ENCODE results near the gene RAB17. TPM values are rescaled to one million over a fixed set of nuclear protein-coding genes. Genes with fewer than 3 reads are reported as not detected.

The RAB17 gene
- total RNA-seq, 1 experiment from 2014 or later, result 23.6 TPM

- in situ Hi-C loops (cut with HindIII; ENCODE audit: low pct_unique_long_range_greater_than_20kb, low sequenced_read_pairs) (no loop called here), intact Hi-C loops (cut with micrococcal nuclease; ENCODE audit: unreplicated experiment) (no loop called here)
- DNase-seq (ENCODE audit: low read depth, low spot score) (no peak), ATAC-seq (no peak)
- Histone ChIP-seq H3K27ac (ENCODE audit: low read length) (no peak overlapping the region), H3K4me3 (ENCODE audit: low read depth in 2 of 2, low read length in 2 of 2) (no peak overlapping the region), H3K4me1 (ENCODE audit: control insufficient read depth, insufficient read depth, low read length) (peaks cover 12% of the 10 kb centered on the region; the same call in 1 of the 2 replicates), H3K9me3 (ENCODE audit: control insufficient read depth, insufficient read depth, low read depth, low read length) (no peaks in the 10 kb centered on the region), H3K27me3 (ENCODE audit: control insufficient read depth, insufficient read depth, low read length) (no peaks in the 10 kb centered on the region), H3K36me3 (ENCODE audit: control insufficient read depth, insufficient read depth, low read length) (no peaks in the 10 kb centered on the region)
- CTCF ChIA-PET, result no interaction called here
- TF ChIP-seq SIN3A (IDR thresholded peaks at IDR 0.05; ENCODE audit: borderline replicate concordance, insufficient read depth, low read depth, low read length) (no peak), CTCF (IDR thresholded peaks at IDR 0.05) (no peak), POLR2AphosphoS5 (IDR thresholded peaks at IDR 0.05; ENCODE audit: low read depth, low read length) (no peak)
- POLR2A ChIA-PET, result no interaction called here
- no TSS peak for BruUV-seq (replicated peaks)
These were observed 33.2 kb upstream of the RAB17 start for GRCh38 chr2:237623428-237624403.

GRCh38 chr2:237618449-237618848, 27.9 kb upstream of the RAB17 start:
- in situ Hi-C loops (cut with HindIII; ENCODE audit: low pct_unique_long_range_greater_than_20kb, low sequenced_read_pairs), result no loop called here
- H3K27ac ChIP-seq (ENCODE audit: low read length), result no peak overlapping the region
- CTCF ChIA-PET, result interaction anchor here (0.6 kb wide), 1 partner anchor 1738 kb away, joined by 5 read pairs; no protein-coding TSS in a partner anchor
- no peaks in the 10 kb centered on the region for H3K9me3 ChIP-seq (ENCODE audit: control insufficient read depth, insufficient read depth, low read depth, low read length)
- ATAC-seq, result no peak
- no TSS peak for BruUV-seq (replicated peaks)
- no peaks in the 10 kb centered on the region for H3K27me3 ChIP-seq (ENCODE audit: control insufficient read depth, insufficient read depth, low read length)
- no peaks in the 10 kb centered on the region for H3K36me3 ChIP-seq (ENCODE audit: control insufficient read depth, insufficient read depth, low read length)
- H3K4me3 ChIP-seq (ENCODE audit: low read depth in 2 of 2, low read length in 2 of 2), result no peak overlapping the region
- no peaks in the 10 kb centered on the region; the same call in 1 of the 2 replicates for H3K4me1 ChIP-seq (ENCODE audit: control insufficient read depth, insufficient read depth, low read length)
- POLR2A ChIA-PET, result no interaction called here
- DNase-seq (ENCODE audit: low read depth, low spot score), result no peak
- TF ChIP-seq CTCF (IDR thresholded peaks at IDR 0.05) (no peak), POLR2AphosphoS5 (IDR thresholded peaks at IDR 0.05; ENCODE audit: low read depth, low read length) (no peak)
- intact Hi-C loops (cut with micrococcal nuclease; ENCODE audit: unreplicated experiment), result no loop called here

GRCh38 chr2:237617587-237617982, 27.1 kb upstream of the RAB17 start:
- in situ Hi-C loops (cut with HindIII; ENCODE audit: low pct_unique_long_range_greater_than_20kb, low sequenced_read_pairs) (no loop called here), intact Hi-C loops (cut with micrococcal nuclease; ENCODE audit: unreplicated experiment) (no loop called here)
- Histone ChIP-seq H3K36me3 (ENCODE audit: control insufficient read depth, insufficient read depth, low read length) (no peaks in the 10 kb centered on the region), H3K9me3 (ENCODE audit: control insufficient read depth, insufficient read depth, low read depth, low read length) (no peaks in the 10 kb centered on the region), H3K27me3 (ENCODE audit: control insufficient read depth, insufficient read depth, low read length) (no peaks in the 10 kb centered on the region), H3K27ac (ENCODE audit: low read length) (no peak overlapping the region), H3K4me3 (ENCODE audit: low read depth in 2 of 2, low read length in 2 of 2) (no peak overlapping the region), H3K4me1 (ENCODE audit: control insufficient read depth, insufficient read depth, low read length) (no peaks in the 10 kb centered on the region; the same call in 1 of the 2 replicates)
- no TSS peak for BruUV-seq (replicated peaks)
- ATAC-seq, result no peak
- ChIA-PET CTCF (no interaction called here), POLR2A (no interaction called here)
- no peak for DNase-seq (ENCODE audit: low read depth, low spot score)
- no peak for TF ChIP-seq CTCF (IDR thresholded peaks at IDR 0.05)
- no peak for TF ChIP-seq TCF7L2 (IDR thresholded peaks at IDR 0.05; ENCODE audit: low read depth, low read length)
- no peak for TF ChIP-seq SIN3A (IDR thresholded peaks at IDR 0.05; ENCODE audit: borderline replicate concordance, insufficient read depth, low read depth, low read length)
- TF ChIP-seq REST (IDR thresholded peaks at IDR 0.05; ENCODE audit: insufficient read depth in 1 of 2, low read depth in 2 of 2, low read length in 1 of 2), result no peak
- TF ChIP-seq POLR2AphosphoS5 (IDR thresholded peaks at IDR 0.05; ENCODE audit: low read depth, low read length), result no peak
